Activated naive CD8-positive, alpha-beta T cell treated with anti-CD3 and anti-CD28 coated beads, Interleukin-2, amount 10 ng/mL, durations not matched to agents 7 days and 5 days (primary cell): ENCODE data around the gene G6PD. TPM values are rescaled to one million over a fixed set of nuclear protein-coding genes. Genes with fewer than 3 reads are reported as not detected.
"Not testable (repeated sequence)": the region's sequence is repeated elsewhere in the genome, so short reads cannot be mapped to it uniquely, and the experiment has no call there.

ENCODE experiments used
- ATAC-seq: fragments of 150-1000 bp; cut with Tn5 transposase; one replicate; pipeline ENCODE4 v1.10.0; 2021; ENCODE audit warnings: low read depth, moderate library complexity
- POLR2A ChIA-PET: fragments of 350-600 bp; sonication (Branson Sonifier 250); formaldehyde crosslinking; loops from one replicate; lab custom pipeline; 2021; ENCODE audit warnings: antibody characterized with exemption; lab: Charles Lee
- DNase-seq: peaks from one replicate; pipeline ENCODE4 v3.0.0; 2021
- H3K27ac Mint-ChIP-seq: one replicate; pipeline ENCODE4 v1.8.0; 2022; ENCODE audit warnings: mild to moderate bottlenecking, mixed read lengths
- H3K27me3 Mint-ChIP-seq: one replicate; pipeline ENCODE4 v1.8.0; 2022; ENCODE audit warnings: mild to moderate bottlenecking, moderate library complexity, mixed read lengths
- H3K36me3 Mint-ChIP-seq: one replicate; pipeline ENCODE4 v1.8.0; 2021; ENCODE audit warnings: mild to moderate bottlenecking, mixed read lengths
- H3K4me1 Mint-ChIP-seq: one replicate; pipeline ENCODE4 v1.8.0; 2021; ENCODE audit warnings: mixed read lengths
- H3K4me3 Mint-ChIP-seq: one replicate; pipeline ENCODE4 v1.8.0; 2022; ENCODE audit warnings: mild to moderate bottlenecking, moderate library complexity, mixed read lengths
- H3K9me3 Mint-ChIP-seq: one replicate; pipeline ENCODE4 v1.8.0; 2021; ENCODE audit warnings: mixed read lengths
- total RNA-seq, 2 experiments: library from RNA; stranded (reverse); gene quantifications; one replicate each; pipeline ENCODE4 v1.2.3, GENCODE V29; 2021

The G6PD gene
- 100 to 1,000 TPM in 1 of 2 experiments, 10 to 100 TPM in 1; 89.2 to 102 TPM for total RNA-seq

DNA sequence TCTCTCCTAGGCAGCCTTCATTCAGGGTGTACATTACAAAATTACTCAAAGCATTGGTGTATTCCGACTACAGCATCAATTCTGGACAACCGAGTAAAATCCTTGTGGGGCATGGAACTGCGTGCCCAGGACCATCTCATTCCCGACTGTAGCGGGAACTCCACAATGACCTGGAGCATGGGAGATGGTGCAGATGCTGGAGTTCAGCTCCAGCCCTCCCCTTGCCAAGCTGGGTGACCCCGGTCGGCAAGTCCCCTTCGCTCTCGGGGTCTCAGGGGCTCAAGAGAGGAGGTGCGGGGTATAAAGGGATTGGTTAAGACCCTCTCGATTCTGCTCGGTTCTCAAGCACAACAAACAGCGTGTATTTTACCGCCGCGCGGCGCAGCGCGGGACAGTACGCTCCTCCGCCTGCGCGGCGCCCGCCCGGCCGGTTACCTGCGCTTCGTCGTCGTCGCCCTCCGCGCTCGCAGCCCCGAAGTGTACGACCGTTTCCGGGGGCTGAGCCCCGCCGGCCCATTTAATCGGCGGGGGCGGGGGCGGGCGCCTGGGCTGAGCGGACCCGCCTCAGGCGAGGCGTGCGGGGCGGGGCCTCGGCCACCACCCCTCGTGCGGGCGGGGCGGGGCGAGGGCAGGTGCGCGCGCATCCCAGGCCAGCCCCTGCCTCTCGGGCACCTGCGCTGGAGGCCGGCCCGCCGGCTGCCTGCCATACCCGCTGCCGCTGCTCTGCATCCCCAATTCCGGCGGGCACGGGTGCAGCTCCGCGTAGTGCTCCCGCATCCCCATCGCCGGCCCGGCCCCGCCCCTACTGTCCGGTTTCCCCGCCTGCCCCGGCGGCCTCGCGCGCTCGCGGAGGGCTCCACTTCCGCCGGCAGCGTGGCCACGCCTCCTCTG lies at the start of gene G6PD:
G6PD (minus strand) TSS at position 493 of the 891 bp plus-strand sequence. CDS start 691 bp downstream, outside the sequence.
- H3K9me3 Mint-ChIP-seq: no peaks in the 10 kb centered on the region
- peak within 1 kb of the TSS; percentile 84 for H3K27ac Mint-ChIP-seq
- peak; percentile 90 for DNase-seq
- peak; percentile 48 for ATAC-seq
- H3K27me3 Mint-ChIP-seq: no peaks in the 10 kb centered on the region
- H3K4me3 Mint-ChIP-seq: peak within 1 kb of the TSS; percentile 96
- H3K36me3 Mint-ChIP-seq: peaks cover 14% of the 10 kb centered on the region
- POLR2A ChIA-PET: interaction anchor here (0.7 to 1.9 kb wide), 5 partner anchors 56 to 510 kb away, joined by 3 to 10 read pairs (median 3); partner anchors contain the start of genes RPL10 and SLC10A3
- peaks cover 38% of the 10 kb centered on the region for H3K4me1 Mint-ChIP-seq

GRCh38 chrX:154595559-154596249 lies 49.1 kb upstream of the G6PD start:
- POLR2A ChIA-PET: no interaction called here
- Mint-ChIP-seq H3K36me3 (no peaks in the 10 kb centered on the region), H3K4me3 (no peak overlapping the region)

DNA sequence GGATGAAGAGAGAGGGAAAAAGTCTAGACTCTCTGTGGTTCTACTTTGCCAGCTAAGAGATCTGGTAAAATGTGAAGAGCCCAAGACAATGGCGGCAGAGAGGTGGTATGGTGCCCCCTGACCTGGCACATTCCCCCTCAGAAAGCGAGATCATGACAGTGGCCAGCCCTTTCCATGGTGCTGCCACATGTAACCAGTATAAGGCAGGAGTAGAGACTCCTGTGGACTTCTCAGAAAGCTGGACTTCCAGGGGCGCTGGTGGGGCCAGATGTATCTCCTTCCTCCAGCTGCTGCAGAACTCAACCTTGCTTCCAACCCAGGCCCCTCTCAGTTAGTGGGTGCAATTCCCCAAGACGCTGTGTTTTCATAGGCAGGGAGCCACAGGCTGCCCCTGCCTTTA lies 47.8 kb upstream of the G6PD start:
- POLR2A ChIA-PET: no interaction called here
- no peaks in the 10 kb centered on the region for H3K36me3 Mint-ChIP-seq
- H3K4me1 Mint-ChIP-seq: peaks cover 4% of the 10 kb centered on the region

More at GRCh38 chrX:154595559-154596249, 49.1 kb upstream of the G6PD start:
- H3K27ac Mint-ChIP-seq: no peak overlapping the region
- peaks cover 10% of the 10 kb centered on the region for H3K4me1 Mint-ChIP-seq
- H3K9me3 Mint-ChIP-seq: peaks cover 3% of the 10 kb centered on the region
- H3K27me3 Mint-ChIP-seq: peaks cover 10% of the 10 kb centered on the region
- DNase-seq: no peak
- no peak for ATAC-seq

DNA sequence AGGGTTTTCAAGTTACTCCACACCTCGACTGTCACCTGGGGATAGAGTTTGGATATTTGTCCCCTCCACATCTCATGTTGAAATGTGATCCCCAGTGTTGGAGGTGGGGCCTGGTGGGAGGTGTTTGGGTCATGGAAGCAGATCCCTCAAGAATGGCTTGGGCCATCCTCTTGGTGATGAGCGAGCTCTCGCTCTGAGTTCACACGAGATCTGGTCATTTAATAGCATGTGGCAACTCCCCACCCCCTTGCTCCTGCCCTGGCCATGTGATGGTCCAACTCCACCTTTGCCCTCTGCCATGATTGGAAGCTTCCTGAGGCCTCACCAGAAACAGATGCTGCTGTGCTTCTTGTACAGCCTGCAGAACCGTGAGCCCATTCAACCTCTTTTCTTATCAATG lies 46.6 kb upstream of the G6PD start:
- DNase-seq (no peak), ATAC-seq (no peak)
- Mint-ChIP-seq H3K4me3 (no peak overlapping the region), H3K36me3 (no peaks in the 10 kb centered on the region), H3K4me1 (peaks cover 4% of the 10 kb centered on the region), H3K27ac (no peak overlapping the region), H3K9me3 (peaks cover 3% of the 10 kb centered on the region), H3K27me3 (peaks cover 10% of the 10 kb centered on the region)
- POLR2A ChIA-PET: no interaction called here

More for the DNA sequence above, 47.8 kb upstream of the G6PD start:
- ATAC-seq: no peak
- DNase-seq: no peak
- peaks cover 3% of the 10 kb centered on the region for H3K9me3 Mint-ChIP-seq
- H3K27me3 Mint-ChIP-seq: peaks cover 10% of the 10 kb centered on the region
- H3K4me3 Mint-ChIP-seq: no peak overlapping the region
- no peak overlapping the region for H3K27ac Mint-ChIP-seq

DNA sequence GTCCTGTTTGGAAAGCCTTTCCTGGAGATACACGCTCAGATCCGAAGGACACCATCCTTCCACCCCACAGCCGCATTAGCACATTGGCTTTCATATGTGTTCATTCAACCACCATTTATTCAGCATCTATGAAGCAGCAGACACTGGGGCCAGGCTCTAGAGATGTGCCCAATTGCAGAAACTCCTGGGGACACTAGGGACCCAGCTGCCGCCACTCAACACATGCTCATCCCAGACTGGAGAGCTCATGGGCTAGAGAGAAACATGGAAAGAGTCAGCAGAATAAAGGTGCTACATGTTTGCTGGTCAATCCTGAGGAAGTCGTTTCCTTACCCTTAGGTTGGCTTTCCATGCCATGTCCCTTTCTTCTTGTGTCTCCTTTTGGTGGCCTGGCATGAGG lies 45.9 kb upstream of the G6PD start:
- ATAC-seq: no peak
- no peak for DNase-seq
- Mint-ChIP-seq H3K27ac (no peak overlapping the region), H3K27me3 (peaks cover 10% of the 10 kb centered on the region), H3K36me3 (no peaks in the 10 kb centered on the region), H3K4me1 (peaks cover 4% of the 10 kb centered on the region), H3K4me3 (no peak overlapping the region), H3K9me3 (no peaks in the 10 kb centered on the region)
- POLR2A ChIA-PET: no interaction called here

DNA sequence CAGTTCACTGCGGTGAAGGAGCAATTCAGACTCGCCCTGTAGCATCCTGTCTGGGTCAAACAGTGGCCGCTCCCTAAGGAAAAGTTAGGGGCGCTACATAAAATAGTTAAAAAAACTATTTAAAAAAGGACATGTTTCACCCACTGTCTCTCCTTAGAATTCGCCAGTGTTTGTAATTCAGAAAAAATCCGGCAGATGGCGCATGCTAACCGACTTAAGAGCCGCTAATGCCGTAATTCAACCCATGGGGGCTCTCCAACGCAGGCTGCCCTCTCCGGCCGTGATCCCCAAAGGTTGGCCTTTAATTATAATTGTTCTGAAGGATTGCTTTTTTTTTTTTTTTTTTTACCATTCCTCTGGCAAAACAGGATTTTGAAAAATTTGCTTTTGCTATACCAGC lies 43.8 kb upstream of the G6PD start:
- H3K36me3 Mint-ChIP-seq, H3K27ac Mint-ChIP-seq, H3K4me1 Mint-ChIP-seq, ATAC-seq, H3K27me3 Mint-ChIP-seq, H3K4me3 Mint-ChIP-seq, POLR2A ChIA-PET, DNase-seq, H3K9me3 Mint-ChIP-seq: not testable (repeated sequence)

DNA sequence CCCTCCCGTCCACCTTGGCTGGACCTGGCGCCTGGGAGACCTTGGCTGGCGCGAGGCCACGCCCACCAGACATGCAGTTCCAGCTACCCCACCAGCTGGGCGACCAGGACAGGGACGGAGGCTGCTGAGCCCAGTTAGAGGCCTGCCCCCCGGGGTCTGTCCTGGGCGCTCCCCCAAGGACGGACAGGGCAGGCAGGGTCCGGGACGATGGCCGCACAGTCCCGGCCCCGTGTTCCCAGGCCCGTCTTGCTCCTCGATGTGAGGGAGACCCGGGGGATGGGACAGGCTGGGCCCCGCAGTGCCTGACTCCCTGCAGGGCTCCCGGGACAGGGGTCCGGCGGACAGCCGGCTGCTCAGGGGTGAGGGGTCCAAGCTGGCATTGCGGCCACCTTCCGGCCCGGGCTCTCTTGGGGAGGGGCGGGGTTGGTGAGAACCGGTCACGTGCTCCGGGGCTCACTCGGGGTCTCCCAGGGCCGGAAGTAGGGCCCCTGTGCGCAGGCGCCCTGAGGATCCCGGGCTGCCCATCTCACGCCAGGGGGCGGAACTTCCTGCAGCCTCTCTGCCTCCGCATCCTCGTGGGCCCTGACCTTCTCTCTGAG lies 38.0 kb upstream of the G6PD start, which contains the start of gene CTAG1A:
CTAG1A (plus strand) TSS at position 549 of the 599 bp plus-strand sequence. CDS start 74 bp downstream, outside the sequence.
- ATAC-seq, POLR2A ChIA-PET, H3K27me3 Mint-ChIP-seq, H3K4me3 Mint-ChIP-seq, H3K27ac Mint-ChIP-seq, H3K4me1 Mint-ChIP-seq, DNase-seq, H3K9me3 Mint-ChIP-seq, H3K36me3 Mint-ChIP-seq: not testable (repeated sequence)

DNA sequence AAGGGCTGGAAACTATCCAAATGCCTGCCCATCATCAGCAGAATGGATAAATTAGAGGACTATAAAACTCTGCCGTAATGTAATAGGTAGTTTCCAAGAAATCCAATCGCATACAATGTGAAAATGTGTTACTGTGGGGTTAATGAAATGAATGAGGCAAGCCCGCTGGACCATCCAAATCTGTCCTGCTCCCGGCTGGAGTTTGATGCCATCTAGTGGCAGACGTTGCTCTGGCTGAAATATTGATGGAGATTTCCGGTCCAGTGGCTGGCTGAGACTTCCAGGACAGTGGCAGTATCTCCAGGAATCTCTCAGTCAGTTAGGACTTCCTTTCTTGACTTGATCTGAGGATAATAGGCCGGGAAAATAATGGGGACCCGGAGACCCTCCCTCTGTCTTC lies 36.3 kb upstream of the G6PD start:
- H3K4me1 Mint-ChIP-seq, DNase-seq, POLR2A ChIA-PET, H3K9me3 Mint-ChIP-seq, H3K36me3 Mint-ChIP-seq, H3K27ac Mint-ChIP-seq, H3K27me3 Mint-ChIP-seq, H3K4me3 Mint-ChIP-seq: not testable (repeated sequence)
- ATAC-seq: peak; percentile 45

GRCh38 chrX:154575076-154575475 lies 28.4 kb upstream of the G6PD start:
- H3K4me3 Mint-ChIP-seq, H3K36me3 Mint-ChIP-seq: not testable (repeated sequence)

DNA sequence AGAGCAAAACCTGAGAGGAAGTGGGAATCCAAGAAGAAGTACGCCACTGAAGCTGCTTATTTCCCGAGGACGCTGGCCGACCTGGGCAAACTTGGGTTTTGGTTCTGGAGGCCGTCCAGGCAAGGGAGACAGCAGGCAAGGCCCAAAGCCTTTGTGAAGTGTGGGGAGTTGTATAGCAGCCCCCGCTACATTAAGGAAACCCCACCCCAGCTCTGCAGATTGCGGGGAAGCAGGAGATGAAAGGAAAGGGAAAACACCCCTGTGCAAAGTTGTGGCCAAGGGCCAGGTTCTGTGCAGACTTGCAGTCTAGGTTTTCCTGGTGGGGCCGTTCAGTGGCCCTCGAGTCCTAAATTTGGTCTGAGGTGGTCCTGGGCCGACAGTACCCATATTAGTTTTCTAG lies 26.4 kb upstream of the G6PD start:
- H3K36me3 Mint-ChIP-seq, H3K9me3 Mint-ChIP-seq, H3K4me3 Mint-ChIP-seq, POLR2A ChIA-PET, H3K27ac Mint-ChIP-seq, DNase-seq, H3K27me3 Mint-ChIP-seq, ATAC-seq, H3K4me1 Mint-ChIP-seq: not testable (repeated sequence)

More at GRCh38 chrX:154575076-154575475, 28.4 kb upstream of the G6PD start:
- H3K27me3 Mint-ChIP-seq, POLR2A ChIA-PET, ATAC-seq, H3K9me3 Mint-ChIP-seq, H3K27ac Mint-ChIP-seq, H3K4me1 Mint-ChIP-seq, DNase-seq: not testable (repeated sequence)

DNA sequence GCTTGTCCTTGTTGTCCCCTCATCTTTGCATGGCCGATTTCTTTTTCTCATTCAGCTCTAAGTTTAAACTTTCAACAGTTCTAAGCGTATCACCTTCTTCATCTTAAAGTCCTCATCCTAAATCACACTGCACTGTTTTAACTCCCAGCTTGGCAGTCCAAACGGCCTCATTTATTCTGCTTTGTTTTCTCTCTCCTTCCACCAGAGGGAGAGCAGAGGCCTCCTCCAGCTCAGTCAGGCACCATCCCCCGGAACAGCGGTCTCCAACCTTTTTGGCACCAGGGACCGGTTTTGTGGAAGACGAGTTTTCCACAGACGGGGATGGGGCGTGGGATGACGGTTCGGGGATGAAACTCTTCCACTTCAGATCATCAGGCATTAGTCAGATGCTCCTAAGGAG lies 23.7 kb upstream of the G6PD start:
- H3K27me3 Mint-ChIP-seq, H3K36me3 Mint-ChIP-seq, DNase-seq, H3K27ac Mint-ChIP-seq, H3K4me1 Mint-ChIP-seq, POLR2A ChIA-PET, H3K9me3 Mint-ChIP-seq, ATAC-seq, H3K4me3 Mint-ChIP-seq: not testable (repeated sequence)

- H3K4me1 Mint-ChIP-seq, POLR2A ChIA-PET, DNase-seq, H3K27me3 Mint-ChIP-seq, H3K4me3 Mint-ChIP-seq, H3K9me3 Mint-ChIP-seq, H3K27ac Mint-ChIP-seq, ATAC-seq, H3K36me3 Mint-ChIP-seq: not testable (repeated sequence)
Observed at GRCh38 chrX:154562295-154562694, 15.6 kb upstream of the G6PD start.

- H3K4me3 Mint-ChIP-seq, POLR2A ChIA-PET, H3K4me1 Mint-ChIP-seq, H3K27me3 Mint-ChIP-seq, DNase-seq, H3K36me3 Mint-ChIP-seq, H3K27ac Mint-ChIP-seq, ATAC-seq, H3K9me3 Mint-ChIP-seq: not testable (repeated sequence)
Observed at GRCh38 chrX:154560326-154560725, 13.7 kb upstream of the G6PD start.
